HCEC 1CT (cell line): Measurements from ENCODE around the gene CALCR.
A peak's percentile ranks its signal among the peaks of the same experiment; 100 is the strongest.

Experiments
- DNase-seq: peaks from one replicate; pipeline ENCODE4 v3.0.0-alpha.2; 2017

The CALCR gene

GRCh38 chr7:93442478-93443224 is 131.9 kb downstream of the CALCR start:
- DNase-seq, result peak; percentile 13

GRCh38 chr7:93435791-93436190 is 138.7 kb downstream of the CALCR start:
- no peak for DNase-seq

- DNase-seq, result no peak
Measured at GRCh38 chr7:93432130-93432529, 142.4 kb downstream of the CALCR start.

GRCh38 chr7:93430917-93431588 is 143.5 kb downstream of the CALCR start:
- no peak for DNase-seq

GRCh38 chr7:93429563-93429962 is 145.0 kb downstream of the CALCR start:
- no peak for DNase-seq

- no peak for DNase-seq
Measured at GRCh38 chr7:93427107-93427506, 147.4 kb downstream of the CALCR start.

- DNase-seq, result no peak
Measured at GRCh38 chr7:93426155-93426696, 148.3 kb downstream of the CALCR start.

- no peak for DNase-seq
Measured at GRCh38 chr7:93414574-93414973, 159.9 kb downstream of the CALCR start.

- no peak for DNase-seq
Measured at GRCh38 chr7:93409324-93409723, 165.2 kb downstream of the CALCR start.

- DNase-seq, result no peak
Measured at GRCh38 chr7:93407239-93407638, 167.3 kb downstream of the CALCR start.

- DNase-seq, result no peak
Measured at GRCh38 chr7:93402944-93403343, 171.6 kb downstream of the CALCR start.

GRCh38 chr7:93399642-93400041 is 174.9 kb downstream of the CALCR start:
- DNase-seq, result no peak

GRCh38 chr7:93392984-93393383 is 181.5 kb downstream of the CALCR start:
- DNase-seq, result no peak

GRCh38 chr7:93390660-93391059 is 183.9 kb downstream of the CALCR start:
- no peak for DNase-seq

GRCh38 chr7:93382362-93382761 is 192.2 kb downstream of the CALCR start:
- DNase-seq, result no peak

- no peak for DNase-seq
Measured at GRCh38 chr7:93378131-93378760, 196.3 kb downstream of the CALCR start.

- no peak for DNase-seq
Measured at GRCh38 chr7:93375603-93376002, 198.9 kb downstream of the CALCR start.
